ENCODE data around the gene SGO2. TPM values are rescaled to one million over a fixed set of nuclear protein-coding genes. Genes with fewer than 3 reads are reported as not detected.

SGO2 gene
- total and polyA plus RNA-seq, 2 of the 13 experiments (the other 11 are each of a cell fraction or from before 2014, with no cell fraction given): 5.1 to 16.2 TPM

- TF ChIP-seq RELA (CRISPR knock-in tag; IDR thresholded peaks at IDR 0.05): no peak
- TF ChIP-seq ZNF724P (CRISPR knock-in tag; IDR thresholded peaks at IDR 0.05; ENCODE audit: borderline replicate concordance): no peak
- TF ChIP-seq ARNT (IDR thresholded peaks at IDR 0.05): no peak
- no peak for TF ChIP-seq ZNF296 (CRISPR knock-in tag; conservative IDR thresholded peaks at IDR 0.05)
- no peak for TF ChIP-seq PHB2 (IDR thresholded peaks at IDR 0.05; ENCODE audit: partially characterized antibody)
- no peak for TF ChIP-seq ZNF777 (CRISPR knock-in tag; IDR thresholded peaks at IDR 0.05)
- no peak for TF ChIP-seq PAF1 (CRISPR knock-in tag; IDR thresholded peaks at IDR 0.05)
- TF ChIP-seq ZNF687 (CRISPR knock-in tag; IDR thresholded peaks at IDR 0.05): no peak
- TF ChIP-seq NFKB2 (CRISPR knock-in tag; IDR thresholded peaks at IDR 0.05; ENCODE audit: borderline replicate concordance): no peak
- TF ChIP-seq THYN1 (CRISPR knock-in tag; IDR thresholded peaks at IDR 0.05; ENCODE audit: borderline replicate concordance, low read depth): no peak
- FAIRE-seq: no peak
These were observed 8.6 kb downstream of the SGO2 start for GRCh38 chr2:200534572-200534971.

More at GRCh38 chr2:200534572-200534971, 8.6 kb downstream of the SGO2 start:
- BruUV-seq (replicated peaks): no TSS peak
- intact Hi-C loops (cut with micrococcal nuclease; ENCODE audit: unreplicated experiment) (no loop called here), in situ Hi-C loops (cut with HindIII; ENCODE audit: extremely low pct_ligation_motif_present, low pct_unique_long_range_greater_than_20kb) (no loop called here)
- Histone ChIP-seq H3K27me3 (ENCODE audit: control insufficient read depth in 1 of 2, insufficient read depth in 2 of 2, low read length in 2 of 2) (no peaks in the 10 kb centered on the region), H3K79me2 (ENCODE audit: insufficient read depth, low read length) (peaks cover 17% of the 10 kb centered on the region), H3K9me3 (ENCODE audit: low read length) (no peaks in the 10 kb centered on the region), H3K27ac (ENCODE audit: extremely low read length, insufficient read depth, low read length) (no peak overlapping the region), H3K36me3 (replicated peaks in 1 of 2; ENCODE audit: control insufficient read depth in 1 of 2, insufficient read depth in 2 of 2, low read length in 2 of 2) (peaks cover 4 to 41% of the 10 kb centered on the region in 2 experiments), H3K4me1 (ENCODE audit: insufficient read depth, low read length) (no peaks in the 10 kb centered on the region), H2AFZ (ENCODE audit: low read length) (no peak overlapping the region), H4K20me1 (ENCODE audit: insufficient read depth, low read length) (no peaks in the 10 kb centered on the region), H3K9ac (ENCODE audit: insufficient read depth, low read depth, low read length) (no peak overlapping the region), H3K4me2 (ENCODE audit: low read depth, low read length) (no peak overlapping the region), H3K4me3 (replicated peaks in 1 of 3; ENCODE audit: insufficient read depth in 1 of 3, low read depth in 2 of 3, low read length in 3 of 3) (no peak overlapping the region)
- DNase-seq (ENCODE audit: low spot score) (no peak), ATAC-seq (no peak)
- CTCF ChIA-PET (ENCODE audit: low intra/inter-chr PET ratio, low total read pairs): no interaction called here
- POLR2A ChIA-PET: no interaction called here

Data from HepG2 (cell line).